ENCODE data around the gene FBXW8.
"Not testable (repeated sequence)": the region's sequence is repeated elsewhere in the genome, so short reads cannot be mapped to it uniquely, and the experiment has no call there.

Gene FBXW8

GRCh38 chr12:117054279-117054678 lies 143.5 kb downstream of the FBXW8 start:
- no peak for TF ChIP-seq CTCF (conservative IDR thresholded peaks at IDR 0.05; ENCODE audit: low read depth)
- POLR2A ChIA-PET (ENCODE audit: low non-redundant PET), result no interaction called here
- CTCF ChIA-PET, result no interaction called here
- H3K27ac ChIP-seq, result no peak overlapping the region
- no peak for DNase-seq (ENCODE audit: low spot score)

GRCh38 chr12:117057626-117058025 lies 146.9 kb downstream of the FBXW8 start:
- CTCF ChIA-PET; H3K27ac ChIP-seq; POLR2A ChIA-PET (ENCODE audit: low non-redundant PET): not testable (repeated sequence)

GRCh38 chr12:117058442-117059072 lies 147.8 kb downstream of the FBXW8 start:
- ChIA-PET POLR2A (ENCODE audit: low non-redundant PET) (no interaction called here), CTCF (no interaction called here)
- no peak for TF ChIP-seq CTCF (conservative IDR thresholded peaks at IDR 0.05; ENCODE audit: low read depth)
- H3K27ac ChIP-seq, result no peak overlapping the region
- DNase-seq (ENCODE audit: low spot score), result no peak

More at GRCh38 chr12:117057626-117058025, 146.9 kb downstream of the FBXW8 start:
- DNase-seq (ENCODE audit: low spot score), result not testable (repeated sequence)

GRCh38 chr12:117059156-117059555 lies 148.4 kb downstream of the FBXW8 start:
- CTCF ChIA-PET, result no interaction called here
- POLR2A ChIA-PET (ENCODE audit: low non-redundant PET), result no interaction called here
- TF ChIP-seq CTCF (conservative IDR thresholded peaks at IDR 0.05; ENCODE audit: low read depth), result no peak

GRCh38 chr12:117060246-117060928 lies 149.6 kb downstream of the FBXW8 start:
- H3K27ac ChIP-seq, result no peak overlapping the region
- POLR2A ChIA-PET (ENCODE audit: low non-redundant PET), result no interaction called here
- TF ChIP-seq CTCF (conservative IDR thresholded peaks at IDR 0.05; ENCODE audit: low read depth), result no peak
- DNase-seq (ENCODE audit: low spot score), result no peak
- CTCF ChIA-PET, result interaction anchor here (0.6 to 0.7 kb wide), 2 partner anchors 13 to 39 kb away, joined by 3 read pairs; no protein-coding TSS in a partner anchor

More at GRCh38 chr12:117059156-117059555, 148.4 kb downstream of the FBXW8 start:
- H3K27ac ChIP-seq, result no peak overlapping the region
- no peak for DNase-seq (ENCODE audit: low spot score)

- DNase-seq (ENCODE audit: low spot score), result no peak
- ChIA-PET POLR2A (ENCODE audit: low non-redundant PET) (no interaction called here), CTCF (interaction anchor here (0.7 kb wide), 1 partner anchor 39 kb away, joined by 3 read pairs; no protein-coding TSS in a partner anchor)
- TF ChIP-seq CTCF (conservative IDR thresholded peaks at IDR 0.05; ENCODE audit: low read depth), result no peak
- H3K27ac ChIP-seq, result no peak overlapping the region
Measured at GRCh38 chr12:117060929-117061305, 150.2 kb downstream of the FBXW8 start.

- TF ChIP-seq CTCF (conservative IDR thresholded peaks at IDR 0.05; ENCODE audit: low read depth), result no peak
- DNase-seq (ENCODE audit: low spot score), result no peak
- ChIA-PET POLR2A (ENCODE audit: low non-redundant PET) (no interaction called here), CTCF (no interaction called here)
- no peak overlapping the region for H3K27ac ChIP-seq
Measured at GRCh38 chr12:117061555-117062079, 150.9 kb downstream of the FBXW8 start.

All from RWPE1 (cell line).